GM18511 (cell line): ENCODE data around the gene SMAD6.
A peak's percentile ranks its signal among the peaks of the same experiment; 100 is the strongest.

ENCODE experiments used
- ATAC-seq: cut with Tn5 transposase; IDR thresholded peaks from one replicate; pipeline ENCODE4 v1.9.1; 2021; ENCODE audit warnings: mild to moderate bottlenecking, moderate library complexity; ENCODE audit not compliant: unreplicated experiment

SMAD6 gene

DNA sequence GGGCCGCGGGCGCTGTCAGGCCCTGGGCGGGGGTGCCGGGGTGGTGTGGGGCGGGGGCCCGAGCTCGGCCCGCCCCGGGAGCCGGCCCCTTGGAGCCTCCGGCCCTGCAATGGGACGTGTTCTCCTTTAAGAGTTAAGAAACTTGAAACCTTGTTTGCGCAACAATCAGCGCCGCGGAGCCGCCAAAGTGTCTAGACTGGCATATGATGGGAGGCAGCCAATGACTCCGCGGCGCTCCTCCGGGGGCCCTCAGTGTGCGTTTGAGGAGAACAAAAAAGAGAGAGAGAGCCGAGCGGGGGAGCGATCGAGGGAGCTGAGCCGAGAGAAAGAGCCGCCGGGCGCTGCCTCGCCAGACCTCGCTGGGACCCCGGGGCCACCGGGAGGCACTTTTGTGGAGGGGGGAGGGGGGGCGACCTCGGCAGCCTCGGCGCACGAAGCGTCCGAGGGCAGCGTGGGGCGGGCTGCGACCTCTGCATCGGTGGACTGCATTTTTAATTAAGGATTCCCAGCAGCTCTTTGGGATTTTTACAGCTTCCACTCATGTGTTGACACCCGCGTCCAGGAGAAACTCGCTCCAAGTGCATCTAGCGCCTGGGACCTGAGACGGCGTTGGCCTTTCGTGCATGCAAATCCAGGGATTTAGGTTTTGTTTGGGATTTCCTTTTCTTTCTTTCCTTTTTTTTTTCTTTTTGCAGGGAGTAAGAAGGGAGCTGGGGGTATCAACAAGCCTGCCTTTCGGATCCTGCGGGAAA is at the start of gene SMAD6:
SMAD6 (plus strand) TSS at position 202 of the 752 bp plus-strand sequence. CDS start 1,023 bp downstream, outside the sequence.
- peak; percentile 44 for ATAC-seq

DNA sequence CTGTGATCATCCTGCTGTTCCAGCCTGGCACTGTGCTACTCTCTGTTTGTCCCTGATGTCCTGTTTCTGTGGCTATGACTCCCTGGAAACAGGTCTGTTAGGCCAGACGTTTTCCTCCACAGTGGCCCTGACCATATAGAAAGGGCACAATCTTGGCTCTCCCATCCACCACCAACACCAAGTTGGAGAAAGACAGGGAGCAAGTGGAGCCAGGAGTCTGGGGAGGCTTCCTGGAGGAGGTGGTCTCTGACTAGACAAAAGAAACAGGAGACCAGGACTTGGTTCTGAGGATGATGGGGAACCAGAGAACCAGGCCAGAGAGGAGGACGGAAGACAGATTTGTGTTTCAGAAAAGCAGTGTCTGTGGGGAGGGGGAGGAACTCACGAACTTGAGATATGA is 49.2 kb upstream of the SMAD6 start:
- ATAC-seq = no peak

DNA sequence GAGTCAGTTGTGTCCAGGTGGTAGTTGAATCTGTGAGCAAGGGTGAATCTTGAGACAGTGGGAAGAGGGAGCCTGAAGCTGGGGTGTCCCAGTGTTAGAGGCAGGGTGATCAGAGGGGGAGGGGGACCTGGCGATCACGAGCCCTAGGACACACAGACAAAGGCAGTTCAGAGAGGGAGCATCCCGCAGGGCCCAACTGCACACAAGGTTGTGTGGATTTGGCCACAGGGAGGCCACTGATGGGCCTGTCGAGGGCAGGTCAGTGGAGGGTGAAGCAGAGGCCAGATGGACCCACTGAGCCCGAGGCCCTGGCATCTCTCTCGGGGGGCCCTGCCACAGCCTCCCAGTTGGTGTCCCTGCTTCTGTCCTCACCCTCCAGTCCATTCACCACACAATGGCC is 48.6 kb upstream of the SMAD6 start:
- no peak for ATAC-seq

DNA sequence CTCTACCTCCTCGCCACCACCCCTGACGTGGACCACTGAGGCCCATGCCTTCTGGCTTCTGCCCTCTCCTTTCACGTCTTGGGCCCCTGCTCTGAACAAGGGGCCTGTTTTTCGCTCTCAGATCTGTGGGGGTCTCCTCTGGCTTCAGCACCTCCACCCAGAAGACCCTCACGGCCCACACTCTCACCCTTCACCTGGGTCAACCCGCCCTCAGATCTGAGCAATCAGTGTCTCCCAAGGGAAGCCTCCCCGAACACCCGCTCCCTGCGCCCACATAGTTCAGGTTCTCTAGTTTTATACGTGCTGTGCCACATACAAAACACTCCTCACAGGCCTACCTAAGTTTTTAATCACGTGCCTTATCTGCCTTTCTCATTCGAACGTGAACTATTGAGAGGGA is 48.2 kb upstream of the SMAD6 start:
- ATAC-seq = no peak

DNA sequence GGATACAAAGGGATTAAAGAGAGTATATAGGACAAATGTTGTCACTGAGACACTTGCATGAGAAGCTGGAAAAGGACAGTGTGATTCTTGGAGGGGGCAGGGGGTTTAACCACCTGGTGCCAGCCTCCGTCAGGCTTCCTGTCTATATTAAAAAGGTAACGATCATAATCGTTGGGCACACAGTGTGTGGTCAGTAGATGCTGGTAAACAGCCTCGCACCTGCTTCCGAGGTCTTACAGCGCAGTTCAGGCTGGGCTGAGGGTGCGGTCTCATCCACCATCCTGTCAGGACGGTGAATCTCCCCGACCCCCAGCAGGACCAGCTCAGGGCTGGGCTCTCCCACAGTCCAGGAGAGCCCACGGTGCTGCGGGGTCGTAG is 47.7 kb upstream of the SMAD6 start:
- ATAC-seq = no peak

DNA sequence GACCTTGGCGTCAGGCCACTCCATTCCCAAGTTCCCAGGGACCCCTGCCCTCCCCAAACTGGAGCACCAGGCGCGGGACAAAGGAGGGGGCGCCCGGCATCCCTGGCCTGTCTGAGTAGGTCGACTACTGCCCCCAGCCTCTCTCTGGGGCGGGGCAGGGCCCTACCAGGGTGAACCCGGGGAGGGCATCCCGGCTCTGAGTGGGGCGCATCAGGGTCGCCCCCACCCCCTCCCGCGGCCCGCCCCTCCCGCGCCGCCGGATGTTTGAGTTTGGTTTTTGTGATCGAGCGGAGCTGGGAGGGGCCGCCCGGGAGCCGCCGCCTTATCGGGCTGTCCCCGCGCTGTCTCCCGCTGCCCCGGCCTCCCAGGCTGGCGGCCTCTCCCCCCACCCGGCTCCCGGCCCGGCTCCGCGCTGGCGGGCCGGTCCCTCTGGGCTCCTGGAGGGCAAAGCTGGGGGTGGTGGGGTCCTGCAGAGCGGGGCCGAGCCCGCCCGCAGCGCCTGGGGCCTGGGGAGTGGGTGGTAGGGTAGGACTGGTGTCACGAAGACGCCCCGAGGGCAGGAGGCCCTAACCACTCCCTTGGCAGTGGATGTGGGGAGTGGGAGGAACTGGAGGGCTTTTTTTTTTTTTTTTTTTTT is 47.2 kb upstream of the SMAD6 start:
- no peak for ATAC-seq

DNA sequence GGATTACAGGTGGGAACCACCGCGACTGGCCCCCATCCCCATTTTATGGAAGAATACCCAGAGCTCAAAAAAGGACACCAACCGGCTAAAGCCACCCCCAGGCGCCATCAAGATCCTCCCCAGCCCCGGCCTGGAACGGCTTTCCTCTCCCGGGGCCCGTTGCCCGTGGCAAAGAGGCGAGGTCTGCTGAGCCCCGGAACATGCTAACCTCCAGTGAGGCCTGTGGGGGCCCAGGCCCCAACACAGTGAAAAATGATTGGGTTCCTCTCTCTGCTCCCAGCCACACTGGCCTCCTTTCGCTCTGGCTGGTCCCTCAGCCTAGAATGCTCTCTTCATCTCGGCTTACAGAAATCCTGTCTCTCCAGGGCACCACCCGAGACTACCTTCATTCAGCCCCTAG is 46.5 kb upstream of the SMAD6 start:
- ATAC-seq = no peak

DNA sequence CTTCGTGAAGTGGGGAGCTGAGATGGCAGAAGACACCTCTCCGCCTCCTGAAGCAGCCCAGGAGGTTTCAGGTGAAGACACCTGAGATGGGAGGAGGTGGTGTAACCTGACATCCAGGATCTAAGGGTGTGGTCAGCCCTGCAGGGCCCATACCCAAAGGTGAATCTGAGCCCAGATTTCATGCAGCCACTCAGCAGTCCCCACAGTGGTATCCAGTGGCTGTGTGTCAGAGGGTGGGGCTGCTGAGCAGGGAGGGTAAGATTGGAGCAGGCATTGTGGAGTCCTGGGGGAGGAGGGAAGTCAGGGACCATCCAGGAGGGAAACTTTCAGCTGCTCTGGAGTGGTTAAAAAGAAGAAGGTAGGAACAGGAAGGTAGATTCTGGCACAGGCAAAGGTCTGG is 46.0 kb upstream of the SMAD6 start:
- ATAC-seq = no peak

DNA sequence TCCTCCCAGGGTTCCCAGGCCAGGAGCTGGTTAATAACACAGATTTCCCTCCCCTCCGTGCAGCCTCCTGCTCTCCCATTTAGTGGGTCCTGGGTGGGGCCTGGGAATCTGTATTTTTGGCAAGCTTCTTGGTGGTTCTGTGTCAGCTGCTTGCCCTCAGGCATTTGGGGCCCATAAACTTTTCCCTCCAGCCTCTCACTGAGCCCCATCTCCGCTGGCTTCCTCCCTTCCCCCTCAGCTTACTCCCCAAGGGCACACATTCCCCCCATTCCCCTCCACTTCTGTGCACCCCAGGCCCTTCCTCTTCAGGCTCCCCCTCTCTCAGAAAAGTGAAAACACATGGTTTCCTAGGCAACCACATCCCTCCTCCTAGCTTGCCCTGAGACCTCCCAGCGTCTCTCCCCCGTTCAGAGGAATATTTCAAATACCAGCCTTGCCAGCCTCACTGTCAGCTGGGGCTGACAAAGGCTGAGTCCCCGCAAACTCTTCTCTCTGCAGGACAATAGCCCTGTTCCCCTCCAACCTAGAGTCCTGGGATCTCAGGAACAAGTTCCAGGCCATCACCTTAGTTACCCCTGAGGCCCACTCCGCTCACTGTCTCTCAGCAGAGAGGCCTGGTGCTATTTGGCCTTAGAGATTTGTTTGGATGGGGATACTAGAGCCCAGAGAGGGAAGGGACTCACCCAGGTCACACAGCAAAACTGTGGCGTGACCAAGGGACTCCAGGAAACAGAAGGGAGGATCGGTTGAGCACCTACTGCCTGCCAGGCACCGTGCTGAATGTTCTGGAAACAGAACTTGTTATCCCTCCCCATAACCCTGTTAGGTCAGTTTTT is 44.6 kb upstream of the SMAD6 start:
- no peak for ATAC-seq

DNA sequence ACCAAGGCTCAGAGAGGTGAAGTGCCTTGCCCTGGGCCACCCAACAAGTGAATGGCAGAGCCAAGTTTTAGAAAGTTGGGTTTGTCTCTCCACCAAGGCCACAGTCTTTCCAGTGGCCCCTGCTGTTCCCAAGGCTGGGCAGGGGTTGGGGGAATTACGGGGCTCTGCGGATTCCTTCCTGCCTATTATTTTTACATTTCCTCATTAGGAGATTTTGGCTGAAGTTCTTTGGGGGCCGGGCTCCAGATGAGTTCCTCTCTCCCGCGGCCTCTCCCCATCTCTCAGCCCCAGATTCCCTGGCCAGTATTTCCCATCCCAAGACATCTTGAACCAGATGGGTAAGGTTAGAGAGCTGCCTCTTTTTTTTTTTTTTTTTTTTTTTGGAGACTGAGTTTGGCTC is 44.0 kb upstream of the SMAD6 start:
- no peak for ATAC-seq

DNA sequence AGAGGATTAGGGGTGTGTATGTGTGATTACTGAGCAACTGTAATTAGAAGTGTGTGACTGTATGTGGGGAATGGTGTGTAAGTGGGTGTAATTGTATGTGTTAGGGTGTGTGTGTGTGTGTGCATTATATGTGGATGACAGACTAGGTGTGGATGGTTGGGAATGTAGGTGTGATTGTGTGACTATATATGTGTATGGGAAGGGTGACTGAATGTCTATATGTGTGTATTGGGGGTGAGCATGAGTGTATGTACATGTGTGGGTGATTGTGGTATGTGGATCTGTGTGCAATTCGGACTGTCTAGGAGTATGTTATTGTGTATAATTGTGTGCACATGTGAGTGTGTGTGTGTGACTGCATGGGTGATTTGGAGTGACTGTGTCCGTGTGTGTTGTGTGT is 43.2 kb upstream of the SMAD6 start:
- ATAC-seq = no peak

DNA sequence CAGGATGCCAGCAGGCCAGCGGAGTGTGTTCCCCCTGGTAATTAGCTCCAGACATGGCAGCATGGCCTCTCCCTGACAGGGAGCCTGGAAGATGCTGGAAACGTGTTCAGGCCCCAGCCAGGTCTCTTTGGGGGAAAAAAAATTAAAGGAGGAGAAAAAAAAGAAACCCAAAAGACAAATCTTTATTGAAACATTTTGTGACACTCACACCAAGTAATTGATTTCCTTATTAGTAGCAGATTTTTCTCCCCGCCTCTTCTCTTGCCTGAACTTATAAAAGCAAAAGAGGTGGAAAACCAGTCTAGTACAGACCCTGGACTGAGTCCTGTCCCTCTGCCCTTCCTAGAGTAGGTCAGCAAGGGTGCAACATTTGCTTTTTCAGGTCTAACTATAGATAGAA is 42.7 kb upstream of the SMAD6 start:
- ATAC-seq = no peak

DNA sequence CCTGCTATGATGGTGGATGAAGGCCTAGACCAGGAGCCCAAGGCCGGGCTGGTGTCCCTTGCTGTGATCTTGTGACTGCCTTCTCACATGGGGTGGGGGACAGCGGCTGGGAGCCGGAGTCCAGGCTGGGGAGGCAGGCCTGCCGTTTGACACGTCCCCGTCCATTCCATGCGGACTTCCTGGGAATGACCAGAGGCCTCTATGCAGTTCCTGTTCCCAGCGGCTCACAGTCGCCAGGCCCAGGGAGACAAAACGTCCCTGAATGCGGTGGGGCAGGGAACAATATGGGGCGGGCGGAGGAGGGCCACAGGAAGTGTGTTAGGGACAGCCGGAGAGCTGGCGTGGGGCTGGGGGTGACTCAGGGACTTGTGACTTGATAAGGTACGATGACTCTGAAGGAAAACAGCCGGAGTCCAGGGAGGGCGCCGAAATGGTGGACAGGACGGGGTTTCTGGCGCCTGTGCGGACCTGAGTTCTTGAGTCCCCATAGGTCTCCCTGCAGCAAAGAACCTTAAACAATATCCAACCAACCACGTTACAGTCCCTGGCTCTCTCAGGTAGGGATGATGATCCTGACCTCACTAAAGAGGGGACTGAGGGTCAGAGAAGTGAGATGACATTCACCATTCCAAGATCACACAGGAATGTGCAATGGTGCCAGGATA is 40.5 kb upstream of the SMAD6 start:
- no peak for ATAC-seq

DNA sequence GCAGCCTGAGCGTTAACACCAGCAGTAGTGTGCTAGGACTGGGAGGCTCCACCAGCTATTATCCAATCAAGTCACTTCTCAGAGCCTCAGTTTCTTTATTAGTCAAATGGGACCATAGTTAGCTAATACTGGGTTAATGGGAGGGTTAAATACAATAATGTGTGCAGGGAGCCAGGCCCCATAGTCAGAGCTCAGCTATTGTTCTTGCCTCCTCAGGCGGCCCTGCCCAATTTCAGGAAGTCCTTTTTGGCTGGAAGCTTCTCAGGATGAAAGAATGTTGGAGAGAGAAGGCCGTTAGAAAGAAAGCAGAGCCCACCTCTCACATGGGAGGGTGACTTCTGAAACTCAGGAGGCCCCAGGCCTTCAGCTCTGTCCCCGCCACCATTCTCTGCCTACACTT is 39.5 kb upstream of the SMAD6 start:
- ATAC-seq = no peak

DNA sequence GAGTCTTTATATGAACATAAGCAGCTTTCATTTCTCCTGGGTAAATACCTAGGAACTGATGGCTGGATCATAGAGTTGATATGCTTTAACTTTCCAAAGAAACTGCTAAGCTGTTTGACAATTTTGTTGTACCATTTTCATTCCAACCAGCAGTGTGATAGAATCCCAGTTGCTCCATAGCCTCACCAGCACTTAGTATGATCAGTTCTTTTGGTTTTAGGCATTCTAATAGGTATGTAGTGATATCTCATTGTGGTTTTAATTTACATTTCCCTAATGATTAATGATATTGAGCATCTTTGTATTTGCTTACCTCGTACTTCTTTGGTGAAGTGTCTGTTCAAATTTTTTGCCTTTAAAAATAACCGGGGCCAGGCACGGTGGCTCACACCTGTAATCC is 38.4 kb upstream of the SMAD6 start:
- no peak for ATAC-seq

DNA sequence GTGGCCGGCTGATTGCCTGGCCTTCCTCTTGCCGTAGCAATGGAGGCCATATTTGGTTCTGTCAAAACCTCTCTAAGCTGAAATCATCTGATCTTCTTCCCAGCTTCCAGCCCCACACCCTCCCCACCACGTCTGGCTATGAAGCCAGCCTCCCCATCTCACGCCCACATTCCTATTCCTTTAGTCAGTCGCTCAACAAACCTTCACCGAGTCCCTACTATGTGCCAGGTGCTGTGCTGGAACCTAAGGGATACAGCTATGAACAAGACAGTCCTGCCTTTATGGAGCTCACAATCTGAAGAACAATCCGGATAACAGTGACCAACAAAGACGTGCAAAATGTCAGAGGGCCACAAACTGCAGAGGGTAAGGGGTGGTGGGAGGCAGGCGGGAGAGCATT is 31.9 kb upstream of the SMAD6 start:
- no peak for ATAC-seq

DNA sequence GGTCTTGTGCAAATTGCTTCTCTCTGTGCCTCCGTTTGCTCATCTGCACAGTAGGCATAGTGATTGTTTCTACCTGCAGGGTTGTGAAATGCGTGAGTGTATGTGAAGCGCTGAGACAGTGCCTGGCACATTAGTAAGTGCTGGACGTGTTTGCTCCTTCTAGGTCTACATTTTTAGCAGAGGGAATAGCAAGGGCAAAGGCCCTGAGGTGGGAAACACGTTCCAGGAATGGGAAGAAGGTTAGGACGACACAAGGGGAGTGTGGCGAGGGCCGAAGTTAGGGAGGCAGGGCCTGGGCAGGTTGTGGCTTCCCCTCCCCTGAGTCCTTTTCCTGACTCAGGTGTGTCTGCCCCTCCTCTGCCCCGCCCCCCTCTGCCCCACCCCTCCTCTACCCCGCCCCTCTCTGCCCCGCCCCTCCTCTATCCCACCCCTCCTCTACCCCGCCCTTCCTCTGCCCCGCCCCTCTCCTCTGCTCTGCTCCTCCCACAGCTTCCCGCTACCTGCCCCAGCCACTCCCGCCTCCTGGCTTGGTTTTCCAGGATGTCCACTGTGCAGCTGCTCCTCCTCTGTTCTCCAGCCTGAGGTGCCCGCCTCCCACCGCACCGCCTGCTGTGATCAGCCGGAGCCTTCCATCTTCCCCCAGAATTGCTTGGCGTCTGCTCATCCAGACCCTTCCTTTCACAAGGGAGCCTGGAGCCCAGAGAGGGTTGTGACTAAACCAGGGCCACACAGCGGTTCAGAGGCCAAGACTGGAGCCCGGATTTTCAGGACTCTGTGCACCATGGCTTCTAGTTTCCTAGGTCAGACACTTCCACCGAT is 31.1 kb upstream of the SMAD6 start:
- ATAC-seq = no peak

DNA sequence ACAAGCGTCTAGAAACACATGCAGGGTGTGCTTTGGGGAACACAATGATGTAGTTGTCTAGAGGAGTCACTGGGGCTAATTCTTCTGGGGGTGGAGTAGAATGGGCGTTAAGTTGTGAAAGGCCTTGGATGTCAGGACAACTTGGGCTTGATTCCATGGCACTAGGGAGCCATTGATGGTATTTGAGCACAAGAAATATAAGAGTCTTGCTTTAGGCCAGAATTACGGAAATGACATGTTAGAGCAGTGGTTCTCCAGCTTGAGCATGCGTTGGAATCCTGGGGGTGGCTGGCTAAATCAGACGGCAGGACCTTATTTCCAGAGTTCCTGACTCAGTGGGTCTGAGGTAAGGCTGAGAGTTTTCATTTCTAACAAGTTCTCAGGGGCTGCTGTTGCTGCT is 29.2 kb upstream of the SMAD6 start:
- no peak for ATAC-seq

DNA sequence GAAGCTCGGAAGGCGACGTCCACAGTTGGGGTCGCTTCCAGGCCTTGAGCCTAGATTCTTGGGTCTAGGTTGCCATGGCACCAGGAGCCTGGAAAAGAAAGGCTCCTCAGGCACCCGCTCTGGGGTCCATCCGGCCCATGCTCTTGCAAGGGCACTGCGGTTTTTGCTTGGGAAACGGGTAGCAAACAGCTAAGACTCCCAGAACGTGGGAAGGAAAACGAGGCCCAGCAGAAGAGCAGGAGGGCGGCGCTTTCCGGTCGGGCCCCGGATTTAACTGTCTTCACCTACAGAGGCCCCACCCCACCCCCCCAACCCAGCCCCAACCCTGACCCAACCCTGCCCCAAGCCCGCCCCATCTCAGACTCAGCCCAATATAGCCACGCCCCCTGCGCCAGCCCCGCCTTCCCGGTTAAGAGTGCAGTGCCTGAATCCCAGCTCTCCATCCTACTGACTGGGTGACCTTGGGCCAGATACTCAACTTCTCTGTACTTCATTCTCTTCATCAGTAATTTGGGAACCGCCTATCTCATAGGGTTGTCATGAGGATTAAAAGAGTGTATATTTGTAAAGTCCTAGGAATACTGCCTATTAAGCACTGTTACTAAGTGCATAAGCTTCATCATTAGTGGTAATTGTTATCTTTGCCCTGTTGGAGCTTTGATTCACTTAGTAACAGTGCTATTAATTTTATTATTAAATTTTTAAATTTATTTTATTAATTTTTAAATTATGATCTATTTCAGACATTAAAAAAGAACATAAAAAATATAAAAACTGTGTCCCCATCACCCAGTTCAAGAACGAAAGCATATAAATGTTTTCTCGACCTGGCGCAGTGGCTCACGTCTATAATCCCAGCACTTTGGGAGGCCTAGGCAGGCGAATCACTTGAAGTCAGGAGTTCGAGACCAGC is 28.4 kb upstream of the SMAD6 start:
- ATAC-seq = no peak

DNA sequence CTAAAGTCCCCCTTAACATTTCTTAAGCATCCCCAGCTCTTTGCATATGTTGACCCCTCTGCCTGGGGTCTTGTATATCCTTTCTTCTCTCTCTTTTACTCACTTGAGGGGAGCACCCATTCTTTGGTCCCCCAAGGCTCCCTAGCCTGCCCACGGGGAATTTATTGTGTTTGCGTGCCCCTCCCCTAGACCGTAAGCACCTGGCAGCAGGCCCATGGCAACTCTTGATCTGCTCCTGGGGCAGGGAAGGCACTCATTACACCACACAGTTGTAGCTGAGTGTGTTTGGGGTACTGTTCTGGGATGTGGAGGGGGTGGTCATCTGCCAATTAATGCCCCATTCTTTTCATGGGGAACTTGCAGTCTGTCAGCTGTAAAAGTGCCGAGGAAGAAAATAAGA is 27.3 kb upstream of the SMAD6 start:
- no peak for ATAC-seq
